Caco-2 (cell line): ENCODE measurements around the gene FADD. TPM values are rescaled to one million over a fixed set of nuclear protein-coding genes. Genes with fewer than 3 reads are reported as not detected.

ENCODE experiments used
- BruUV-seq: library from RNA; stranded (reverse); fragments of 400-500 nt; replicated peaks from 2 replicates; lab custom pipeline; 2021; lab: Mats Ljungman, UMichigan
- CTCF ChIA-PET: fragments of 300-600 bp; sonication (Branson Sonifier 250); formaldehyde crosslinking; loops from one replicate; lab custom pipeline; 2022; ENCODE audit warnings: antibody characterized with exemption; lab: Charles Lee
- POLR2A ChIA-PET: fragments of 300-600 bp; sonication (Branson Sonifier 250); formaldehyde crosslinking; loops from one replicate; lab custom pipeline; 2022; ENCODE audit warnings: antibody characterized with exemption; lab: Charles Lee
- DNase-seq, 2 experiments: peaks; one replicate each; pipeline versions ENCODE4 v3.0.0 to v3.0.0-alpha.2; 2020 to 2022
- H3K27me3 ChIP-seq: replicated peaks from 2 replicates; pipeline ENCODE4 v1.6.0; 2011; ENCODE audit warnings: low read length; ENCODE audit not compliant: control insufficient read depth, insufficient read depth
- H3K36me3 ChIP-seq: 2 replicates; pipeline ENCODE4 v1.5.1; 2011; ENCODE audit warnings: low read length; ENCODE audit not compliant: control insufficient read depth, insufficient read depth
- H3K4me1 ChIP-seq: fragments of 250-450 bp; sonication (Bioruptor Pico); 2 replicates; pipeline ENCODE4 v1.5.1; 2020; ENCODE audit warnings: mild to moderate bottlenecking
- H3K4me3 ChIP-seq: 2 replicates; pipeline ENCODE4 v1.5.1; 2011; ENCODE audit warnings: low read depth, mild to moderate bottlenecking, control low read depth, low read length
- H3K9me3 ChIP-seq: fragments of 250-450 bp; sonication (Bioruptor Pico); 2 replicates; pipeline ENCODE4 v1.5.1; 2020; ENCODE audit warnings: mild to moderate bottlenecking, moderate library complexity
- H3K27ac Mint-ChIP-seq: one replicate; pipeline ENCODE4 v1.8.0; 2022; ENCODE audit warnings: mixed read lengths; ENCODE audit not compliant: unreplicated experiment
- H3K27me3 Mint-ChIP-seq: one replicate; pipeline ENCODE4 v1.8.0; 2022; ENCODE audit warnings: mixed read lengths; ENCODE audit not compliant: insufficient read depth, unreplicated experiment
- H3K36me3 Mint-ChIP-seq: one replicate; pipeline ENCODE4 v1.8.0; 2022; ENCODE audit warnings: mild to moderate bottlenecking, mixed read lengths; ENCODE audit not compliant: insufficient read depth, unreplicated experiment
- H3K4me1 Mint-ChIP-seq: one replicate; pipeline ENCODE4 v1.8.0; 2022; ENCODE audit warnings: low read depth, mixed read lengths; ENCODE audit not compliant: unreplicated experiment
- H3K4me3 Mint-ChIP-seq: one replicate; pipeline ENCODE4 v1.8.0; 2022; ENCODE audit warnings: mild to moderate bottlenecking, moderate library complexity, mixed read lengths; ENCODE audit not compliant: unreplicated experiment
- H3K9me3 Mint-ChIP-seq: one replicate; pipeline ENCODE4 v1.8.0; 2022; ENCODE audit warnings: mixed read lengths; ENCODE audit not compliant: unreplicated experiment
- intact Hi-C: fragments of 100-400 bp; cut with micrococcal nuclease; formaldehyde crosslinking; loops from one replicate; pipeline ENCODE4 v1.10.0; 2022; ENCODE audit not compliant: unreplicated experiment
- total RNA-seq: library from RNA; stranded (reverse); gene quantifications from 2 replicates; pipeline ENCODE4 v1.2.3, GENCODE V29; 2022
- TF ChIP-seq, protein P1 (sequence below), 2 experiments: fragments of 200-600 bp in 1 of 2; IDR thresholded peaks; 1 replicate in 1 of 2; 2 replicates in 1 of 2; pipeline versions ENCODE4 v1.5.1 to v1.8.0; 2011 to 2022; ENCODE audit warnings: antibody characterized with exemption in 1 of 2, control low read depth in 1 of 2, inconsistent platforms in 1 of 2, low read depth in 1 of 2, low read length in 1 of 2, mild to moderate bottlenecking in 1 of 2, moderate library complexity in 1 of 2; ENCODE audit not compliant: insufficient read depth in 1 of 2, severe bottlenecking in 1 of 2, unreplicated experiment in 1 of 2

The FADD gene
- total RNA-seq, 1 experiment from 2014 or later, result 51.3 TPM

- BruUV-seq, result no TSS peak
- Mint-ChIP-seq H3K9me3 (no peaks in the 10 kb centered on the region), H3K27ac (no peak overlapping the region), H3K4me1 (no peaks in the 10 kb centered on the region), H3K27me3 (no peaks in the 10 kb centered on the region), H3K36me3 (no peaks in the 10 kb centered on the region), H3K4me3 (no peak overlapping the region)
- intact Hi-C loops, result no loop called here
- ChIA-PET CTCF (no interaction called here), POLR2A (no interaction called here)
- Histone ChIP-seq H3K4me1 (no peaks in the 10 kb centered on the region), H3K27me3 (no peaks in the 10 kb centered on the region; the same call in 1 of the 2 replicates), H3K9me3 (no peaks in the 10 kb centered on the region), H3K4me3 (no peak overlapping the region), H3K36me3 (no peaks in the 10 kb centered on the region)
- DNase-seq, result no peak
- TF ChIP-seq, protein P1, sequence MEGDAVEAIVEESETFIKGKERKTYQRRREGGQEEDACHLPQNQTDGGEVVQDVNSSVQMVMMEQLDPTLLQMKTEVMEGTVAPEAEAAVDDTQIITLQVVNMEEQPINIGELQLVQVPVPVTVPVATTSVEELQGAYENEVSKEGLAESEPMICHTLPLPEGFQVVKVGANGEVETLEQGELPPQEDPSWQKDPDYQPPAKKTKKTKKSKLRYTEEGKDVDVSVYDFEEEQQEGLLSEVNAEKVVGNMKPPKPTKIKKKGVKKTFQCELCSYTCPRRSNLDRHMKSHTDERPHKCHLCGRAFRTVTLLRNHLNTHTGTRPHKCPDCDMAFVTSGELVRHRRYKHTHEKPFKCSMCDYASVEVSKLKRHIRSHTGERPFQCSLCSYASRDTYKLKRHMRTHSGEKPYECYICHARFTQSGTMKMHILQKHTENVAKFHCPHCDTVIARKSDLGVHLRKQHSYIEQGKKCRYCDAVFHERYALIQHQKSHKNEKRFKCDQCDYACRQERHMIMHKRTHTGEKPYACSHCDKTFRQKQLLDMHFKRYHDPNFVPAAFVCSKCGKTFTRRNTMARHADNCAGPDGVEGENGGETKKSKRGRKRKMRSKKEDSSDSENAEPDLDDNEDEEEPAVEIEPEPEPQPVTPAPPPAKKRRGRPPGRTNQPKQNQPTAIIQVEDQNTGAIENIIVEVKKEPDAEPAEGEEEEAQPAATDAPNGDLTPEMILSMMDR (IDR thresholded peaks at IDR 0.05; ENCODE audit: insufficient read depth in 1 of 2, low read depth in 1 of 2, low read length in 1 of 2, severe bottlenecking in 1 of 2, unreplicated experiment in 1 of 2), result no peak
Observed at GRCh38 chr11:70159627-70160570, 43.2 kb upstream of the FADD start.

DNA sequence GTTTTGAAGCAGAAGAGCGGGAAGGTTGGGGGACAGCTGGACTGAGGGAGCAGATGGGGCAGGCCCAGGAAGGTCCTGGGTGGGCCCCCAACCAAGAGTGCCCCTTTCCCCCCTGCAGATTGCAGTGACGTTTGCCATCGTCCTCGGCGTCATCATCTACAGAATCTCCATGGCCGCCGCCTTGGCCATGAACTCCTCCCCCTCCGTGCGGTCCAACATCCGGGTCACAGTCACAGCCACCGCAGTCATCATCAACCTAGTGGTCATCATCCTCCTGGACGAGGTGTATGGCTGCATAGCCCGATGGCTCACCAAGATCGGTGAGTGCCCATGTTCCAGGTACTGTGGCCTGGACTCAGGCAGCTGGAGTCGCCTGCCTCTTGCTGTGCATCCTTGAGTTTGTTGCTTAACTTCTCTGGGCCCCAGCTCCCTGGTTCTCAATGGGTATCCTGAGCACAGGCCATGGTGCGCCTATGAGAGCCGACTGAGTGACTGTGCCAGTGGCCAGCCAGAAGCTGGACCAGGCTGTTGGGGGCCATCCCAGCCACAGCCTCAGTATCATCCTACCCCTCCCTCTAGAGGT lies 42.0 kb upstream of the FADD start:
- intact Hi-C loops, result no loop called here
- Histone ChIP-seq H3K27me3 (no peaks in the 10 kb centered on the region; the same call in 1 of the 2 replicates), H3K4me3 (no peak overlapping the region), H3K9me3 (no peaks in the 10 kb centered on the region), H3K4me1 (no peaks in the 10 kb centered on the region), H3K36me3 (no peaks in the 10 kb centered on the region)
- ChIA-PET CTCF (interaction anchor here (0.6 kb wide), 1 partner anchor 77 kb away, joined by 4 read pairs; no protein-coding TSS in a partner anchor), POLR2A (no interaction called here)
- DNase-seq, result no peak
- no peak overlapping the region for H3K27ac Mint-ChIP-seq
- TF ChIP-seq, protein P1 (IDR thresholded peaks at IDR 0.05; ENCODE audit: insufficient read depth in 1 of 2, low read depth in 1 of 2, low read length in 1 of 2, severe bottlenecking in 1 of 2, unreplicated experiment in 1 of 2), result no peak
- no peaks in the 10 kb centered on the region for H3K4me1 Mint-ChIP-seq
- H3K27me3 Mint-ChIP-seq, result no peaks in the 10 kb centered on the region
- H3K9me3 Mint-ChIP-seq, result no peaks in the 10 kb centered on the region
- no TSS peak for BruUV-seq
- H3K36me3 Mint-ChIP-seq, result no peaks in the 10 kb centered on the region
- H3K4me3 Mint-ChIP-seq, result no peak overlapping the region

DNA sequence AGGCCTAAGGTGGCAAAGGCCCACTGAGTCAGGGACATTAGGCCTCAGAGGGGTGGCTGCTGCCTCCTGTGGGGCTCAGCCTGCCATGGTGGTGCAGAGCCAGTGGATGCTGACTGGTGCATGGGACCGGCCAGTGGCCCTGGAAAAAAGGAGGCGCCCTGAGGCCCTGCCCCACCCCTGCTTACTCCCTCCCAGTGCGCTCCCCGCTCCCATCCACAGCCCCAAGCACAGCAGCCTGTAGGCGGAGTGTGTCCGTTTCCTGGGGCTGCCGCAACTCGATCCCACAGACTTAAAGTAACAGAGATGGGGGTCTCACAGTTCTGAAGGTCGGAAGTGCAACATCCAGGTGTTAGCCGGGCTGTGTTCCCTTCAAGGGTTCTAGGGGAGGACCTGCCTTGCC lies 38.4 kb upstream of the FADD start:
- POLR2A ChIA-PET, result no interaction called here
- no peaks in the 10 kb centered on the region for H3K27me3 Mint-ChIP-seq
- no peaks in the 10 kb centered on the region for H3K36me3 ChIP-seq
- no peaks in the 10 kb centered on the region for H3K9me3 Mint-ChIP-seq
- no peaks in the 10 kb centered on the region for H3K4me1 Mint-ChIP-seq
- BruUV-seq, result no TSS peak
- H3K36me3 Mint-ChIP-seq, result no peaks in the 10 kb centered on the region
- H3K9me3 ChIP-seq, result no peaks in the 10 kb centered on the region
- H3K4me1 ChIP-seq, result no peaks in the 10 kb centered on the region
- no peak overlapping the region for H3K27ac Mint-ChIP-seq
- TF ChIP-seq, protein P1 (IDR thresholded peaks at IDR 0.05; ENCODE audit: insufficient read depth in 1 of 2, low read depth in 1 of 2, low read length in 1 of 2, severe bottlenecking in 1 of 2, unreplicated experiment in 1 of 2), result no peak
- H3K4me3 Mint-ChIP-seq, result no peak overlapping the region
- H3K27me3 ChIP-seq, result no peaks in the 10 kb centered on the region
- intact Hi-C loops, result no loop called here
- CTCF ChIA-PET, result no interaction called here
- H3K4me3 ChIP-seq, result no peak overlapping the region
- no peak for DNase-seq
